ENCODE data around the gene GPAT3. TPM values are rescaled to one million over a fixed set of nuclear protein-coding genes. Genes with fewer than 3 reads are reported as not detected.

Gene GPAT3
- total RNA-seq, 1 experiment from 2014 or later = 34.2 TPM

DNA sequence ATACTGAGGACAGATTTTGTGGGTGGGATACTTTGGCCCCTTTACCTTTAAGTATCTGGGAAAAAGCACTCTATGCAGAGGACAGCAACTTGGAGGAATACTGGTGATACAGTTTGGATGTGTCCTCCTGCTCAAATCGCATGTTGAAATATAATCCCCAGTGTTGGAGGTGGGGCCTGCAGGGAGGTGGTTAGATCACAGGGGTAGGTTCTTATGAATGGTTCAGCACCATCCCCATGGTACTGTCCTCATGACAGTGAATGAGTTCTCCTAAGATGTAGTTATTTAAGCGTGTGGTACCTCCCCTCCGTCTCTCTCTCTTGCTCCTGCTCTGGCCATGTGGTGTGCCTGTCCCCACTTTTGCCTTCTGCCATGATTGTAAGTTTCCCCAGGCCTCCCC lies 24.6 kb downstream of the GPAT3 start:
- ATAC-seq = no peak
- H3K9me3 ChIP-seq (ENCODE audit: low read length) = no peaks in the 10 kb centered on the region
- CTCF ChIA-PET = no interaction called here
- no peaks in the 10 kb centered on the region for H3F3A ChIP-seq (ENCODE audit: low read length, unreplicated experiment)
- POLR2A ChIA-PET (ENCODE audit: unreplicated experiment) = no interaction called here
- H3K4me1 ChIP-seq (ENCODE audit: insufficient read depth, low read length) = peaks cover 36% of the 10 kb centered on the region
- H3K9me2 ChIP-seq (replicated peaks; ENCODE audit: low read length) = no peaks in the 10 kb centered on the region
- TF ChIP-seq EZH2phosphoT487 (IDR thresholded peaks at IDR 0.05; ENCODE audit: borderline replicate concordance, low read length) (no peak), EZH2 (IDR thresholded peaks at IDR 0.05; ENCODE audit: low read length, unreplicated experiment) (no peak)
- TF ChIP-seq, protein P1, sequence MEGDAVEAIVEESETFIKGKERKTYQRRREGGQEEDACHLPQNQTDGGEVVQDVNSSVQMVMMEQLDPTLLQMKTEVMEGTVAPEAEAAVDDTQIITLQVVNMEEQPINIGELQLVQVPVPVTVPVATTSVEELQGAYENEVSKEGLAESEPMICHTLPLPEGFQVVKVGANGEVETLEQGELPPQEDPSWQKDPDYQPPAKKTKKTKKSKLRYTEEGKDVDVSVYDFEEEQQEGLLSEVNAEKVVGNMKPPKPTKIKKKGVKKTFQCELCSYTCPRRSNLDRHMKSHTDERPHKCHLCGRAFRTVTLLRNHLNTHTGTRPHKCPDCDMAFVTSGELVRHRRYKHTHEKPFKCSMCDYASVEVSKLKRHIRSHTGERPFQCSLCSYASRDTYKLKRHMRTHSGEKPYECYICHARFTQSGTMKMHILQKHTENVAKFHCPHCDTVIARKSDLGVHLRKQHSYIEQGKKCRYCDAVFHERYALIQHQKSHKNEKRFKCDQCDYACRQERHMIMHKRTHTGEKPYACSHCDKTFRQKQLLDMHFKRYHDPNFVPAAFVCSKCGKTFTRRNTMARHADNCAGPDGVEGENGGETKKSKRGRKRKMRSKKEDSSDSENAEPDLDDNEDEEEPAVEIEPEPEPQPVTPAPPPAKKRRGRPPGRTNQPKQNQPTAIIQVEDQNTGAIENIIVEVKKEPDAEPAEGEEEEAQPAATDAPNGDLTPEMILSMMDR (conservative IDR thresholded peaks at IDR 0.05; ENCODE audit: low read depth, low read length) = no peak
- no peak for DNase-seq
- H3K9ac ChIP-seq (ENCODE audit: low read length) = peak overlapping the region; percentile 19; the same call in 1 of the 2 replicates
- no peaks in the 10 kb centered on the region for H4K20me1 ChIP-seq (ENCODE audit: low read length)
- intact Hi-C loops (cut with micrococcal nuclease) = no loop called here
- peaks cover 85% of the 10 kb centered on the region for H3K79me2 ChIP-seq (ENCODE audit: low read length)
- H2AFZ ChIP-seq (ENCODE audit: low read length) = no peak overlapping the region
- no TSS peak for BruUV-seq (replicated peaks)
- H3K27ac ChIP-seq (ENCODE audit: low read length) = peak overlapping the region; percentile 59
- H3K4me3 ChIP-seq (ENCODE audit: low read length) = no peak overlapping the region
- peaks cover 2% of the 10 kb centered on the region; the same call in 1 of the 2 replicates for H3K36me3 ChIP-seq (ENCODE audit: low read depth, low read length)
- no peaks in the 10 kb centered on the region for H3K27me3 ChIP-seq (ENCODE audit: low read length)
- no peak overlapping the region for H3K4me2 ChIP-seq (ENCODE audit: low read length)

DNA sequence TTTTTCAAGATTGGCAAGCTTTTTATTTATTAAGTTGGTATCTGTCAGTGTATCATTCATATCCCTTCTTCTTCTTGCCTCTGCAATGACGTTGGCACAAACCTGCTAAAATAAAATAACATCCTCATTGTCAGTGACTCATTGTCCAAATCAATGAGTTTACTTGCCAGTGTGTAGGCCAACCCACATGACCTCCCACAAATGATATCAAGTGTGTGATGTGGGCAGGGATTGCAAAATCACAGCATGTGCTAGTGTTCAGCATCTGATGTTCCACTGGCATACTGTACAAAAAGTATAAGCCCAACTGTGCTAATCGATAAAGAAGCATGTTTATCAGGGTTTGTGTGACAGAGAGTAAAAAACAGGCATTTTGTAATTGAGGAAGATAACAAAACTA lies 25.5 kb downstream of the GPAT3 start:
- DNase-seq = peak; percentile 75
- Histone ChIP-seq H3K4me1 (ENCODE audit: insufficient read depth, low read length) (peaks cover 31% of the 10 kb centered on the region), H3K27me3 (ENCODE audit: low read length) (no peaks in the 10 kb centered on the region), H3K79me2 (ENCODE audit: low read length) (peaks cover 83% of the 10 kb centered on the region), H2AFZ (ENCODE audit: low read length) (no peak overlapping the region), H3K4me3 (ENCODE audit: low read length) (no peak overlapping the region), H3K36me3 (ENCODE audit: low read depth, low read length) (peaks cover 2% of the 10 kb centered on the region; the same call in 1 of the 2 replicates), H3K27ac (ENCODE audit: low read length) (peak overlapping the region; percentile 59), H4K20me1 (ENCODE audit: low read length) (no peaks in the 10 kb centered on the region), H3K9me2 (replicated peaks; ENCODE audit: low read length) (no peaks in the 10 kb centered on the region), H3K9me3 (ENCODE audit: low read length) (no peaks in the 10 kb centered on the region), H3F3A (ENCODE audit: low read length, unreplicated experiment) (no peaks in the 10 kb centered on the region), H3K4me2 (ENCODE audit: low read length) (peak overlapping the region; percentile 53; the same call in 1 of the 2 replicates), H3K9ac (ENCODE audit: low read length) (no peak overlapping the region)
- ATAC-seq = peak; percentile 85
- no peak for TF ChIP-seq EZH2phosphoT487 (IDR thresholded peaks at IDR 0.05; ENCODE audit: borderline replicate concordance, low read length)
- no peak for TF ChIP-seq EZH2 (IDR thresholded peaks at IDR 0.05; ENCODE audit: low read length, unreplicated experiment)
- TF ChIP-seq, protein P1 (conservative IDR thresholded peaks at IDR 0.05; ENCODE audit: low read depth, low read length) = no peak
- no TSS peak for BruUV-seq (replicated peaks)
- ChIA-PET CTCF (no interaction called here), POLR2A (ENCODE audit: unreplicated experiment) (no interaction called here)
- intact Hi-C loops (cut with micrococcal nuclease) = no loop called here

DNA sequence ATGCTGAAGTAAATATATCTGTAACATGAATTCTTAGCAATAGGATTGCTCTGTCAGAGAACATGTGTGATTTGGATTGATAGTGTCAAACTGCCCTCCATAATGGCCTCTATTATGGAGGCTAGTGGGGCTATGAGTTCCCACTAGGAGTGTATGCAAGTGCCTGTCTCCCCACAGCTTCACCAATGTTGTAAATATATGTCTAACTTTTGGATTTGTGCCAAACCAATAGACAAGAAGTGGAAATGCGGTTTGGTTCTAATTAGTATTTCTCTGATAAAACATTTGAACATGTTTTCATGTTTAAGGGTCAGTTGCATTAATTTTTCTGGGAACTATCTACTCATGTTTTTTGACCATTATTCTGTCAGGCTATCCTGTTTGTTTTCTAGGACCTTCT lies 28.1 kb downstream of the GPAT3 start:
- Histone ChIP-seq H3F3A (ENCODE audit: low read length, unreplicated experiment) (no peaks in the 10 kb centered on the region), H3K9me2 (replicated peaks; ENCODE audit: low read length) (no peaks in the 10 kb centered on the region), H3K9ac (ENCODE audit: low read length) (no peak overlapping the region), H4K20me1 (ENCODE audit: low read length) (no peaks in the 10 kb centered on the region), H3K4me2 (ENCODE audit: low read length) (no peak overlapping the region), H3K9me3 (ENCODE audit: low read length) (no peaks in the 10 kb centered on the region), H3K36me3 (ENCODE audit: low read depth, low read length) (no peaks in the 10 kb centered on the region), H3K27ac (ENCODE audit: low read length) (no peak overlapping the region), H3K4me3 (ENCODE audit: low read length) (no peak overlapping the region), H3K4me1 (ENCODE audit: insufficient read depth, low read length) (peaks cover 16% of the 10 kb centered on the region), H3K79me2 (ENCODE audit: low read length) (peaks cover 83% of the 10 kb centered on the region), H2AFZ (ENCODE audit: low read length) (no peak overlapping the region), H3K27me3 (ENCODE audit: low read length) (no peaks in the 10 kb centered on the region)
- intact Hi-C loops (cut with micrococcal nuclease) = no loop called here
- POLR2A ChIA-PET (ENCODE audit: unreplicated experiment) = no interaction called here
- CTCF ChIA-PET = no interaction called here
- TF ChIP-seq EZH2 (IDR thresholded peaks at IDR 0.05; ENCODE audit: low read length, unreplicated experiment) = no peak
- no peak for TF ChIP-seq EZH2phosphoT487 (IDR thresholded peaks at IDR 0.05; ENCODE audit: borderline replicate concordance, low read length)
- TF ChIP-seq, protein P1 (conservative IDR thresholded peaks at IDR 0.05; ENCODE audit: low read depth, low read length) = no peak
- ATAC-seq (no peak), DNase-seq (no peak)
- BruUV-seq (replicated peaks) = no TSS peak

All from PC-3 (cell line).